ENCODE results near the gene UVRAG.
"Not testable (repeated sequence)": the region's sequence is repeated elsewhere in the genome, so short reads cannot be mapped to it uniquely, and the experiment has no call there.

The UVRAG gene

DNA sequence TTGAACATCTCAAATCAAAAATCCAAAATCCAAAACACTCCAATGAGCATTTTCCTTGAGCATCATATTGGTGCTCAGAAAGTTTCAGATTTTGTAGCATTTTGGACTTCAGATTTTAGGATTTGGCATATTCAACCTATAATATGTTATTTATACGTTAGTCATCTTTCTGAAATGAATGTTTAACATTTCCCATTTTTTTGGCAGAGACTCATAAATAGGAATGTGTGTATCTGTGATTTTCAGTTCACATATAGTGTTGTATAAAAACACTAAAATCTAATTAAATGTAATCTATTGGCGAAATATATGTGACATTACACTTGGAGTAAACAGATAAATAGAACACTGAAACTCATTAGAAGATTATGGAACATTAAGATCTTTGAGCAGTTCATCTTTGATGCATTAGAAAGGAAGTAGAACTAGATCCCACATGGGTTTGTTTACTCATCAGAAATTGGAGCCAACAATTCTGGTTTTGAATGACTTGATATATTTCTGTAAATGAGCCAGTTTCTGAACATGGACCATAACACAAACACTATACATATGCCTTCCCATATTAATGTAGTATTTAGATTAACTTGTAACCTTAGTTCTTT, 153.1 kb downstream of the UVRAG start:
- DNase-seq (ENCODE audit: low read depth in 2 of 2) = peak; percentile 12 to 66

DNA sequence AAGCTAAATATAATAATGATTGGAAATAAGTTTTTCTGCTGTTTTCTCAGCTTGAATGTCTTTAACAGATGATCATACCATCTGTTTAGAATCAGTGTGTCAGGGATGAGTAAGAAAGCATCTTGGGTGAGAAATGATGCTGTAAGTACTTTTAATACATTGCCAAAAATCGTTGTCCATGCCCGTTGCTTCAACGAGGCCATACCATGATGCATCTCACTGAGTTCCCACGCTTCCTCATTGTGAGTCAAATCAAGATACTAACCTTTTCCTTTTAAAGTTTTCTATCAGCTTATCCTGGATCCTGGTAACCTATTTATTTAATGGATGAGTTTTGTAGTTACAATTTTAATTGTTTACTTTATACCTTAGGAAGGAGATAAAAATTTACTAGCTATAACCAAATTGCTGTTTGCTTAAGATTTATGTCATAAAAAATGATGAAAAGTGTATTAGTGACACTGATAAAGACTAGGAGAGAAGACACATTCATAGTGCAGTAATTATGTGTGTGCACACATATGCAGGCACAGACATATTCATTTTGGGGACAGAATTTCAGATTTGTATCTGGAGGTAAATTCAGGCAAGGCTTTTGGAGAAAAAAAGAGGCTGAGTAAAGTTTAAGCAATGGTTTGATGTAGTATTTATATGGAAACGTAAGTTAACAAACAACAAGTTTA, 154.8 kb downstream of the UVRAG start:
- DNase-seq (ENCODE audit: low read depth in 2 of 2) = peak; percentile 20 to 95
- H3K4me3 ChIP-seq (replicated peaks in 1 of 2; ENCODE audit: low read depth in 2 of 2, low read length in 2 of 2) = no peak overlapping the region
- TF ChIP-seq, protein P1, sequence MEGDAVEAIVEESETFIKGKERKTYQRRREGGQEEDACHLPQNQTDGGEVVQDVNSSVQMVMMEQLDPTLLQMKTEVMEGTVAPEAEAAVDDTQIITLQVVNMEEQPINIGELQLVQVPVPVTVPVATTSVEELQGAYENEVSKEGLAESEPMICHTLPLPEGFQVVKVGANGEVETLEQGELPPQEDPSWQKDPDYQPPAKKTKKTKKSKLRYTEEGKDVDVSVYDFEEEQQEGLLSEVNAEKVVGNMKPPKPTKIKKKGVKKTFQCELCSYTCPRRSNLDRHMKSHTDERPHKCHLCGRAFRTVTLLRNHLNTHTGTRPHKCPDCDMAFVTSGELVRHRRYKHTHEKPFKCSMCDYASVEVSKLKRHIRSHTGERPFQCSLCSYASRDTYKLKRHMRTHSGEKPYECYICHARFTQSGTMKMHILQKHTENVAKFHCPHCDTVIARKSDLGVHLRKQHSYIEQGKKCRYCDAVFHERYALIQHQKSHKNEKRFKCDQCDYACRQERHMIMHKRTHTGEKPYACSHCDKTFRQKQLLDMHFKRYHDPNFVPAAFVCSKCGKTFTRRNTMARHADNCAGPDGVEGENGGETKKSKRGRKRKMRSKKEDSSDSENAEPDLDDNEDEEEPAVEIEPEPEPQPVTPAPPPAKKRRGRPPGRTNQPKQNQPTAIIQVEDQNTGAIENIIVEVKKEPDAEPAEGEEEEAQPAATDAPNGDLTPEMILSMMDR (IDR thresholded peaks at IDR 0.05; ENCODE audit: low read depth, low read length) = no peak

More for the DNA sequence above, 153.1 kb downstream of the UVRAG start:
- TF ChIP-seq, protein P1 (IDR thresholded peaks at IDR 0.05; ENCODE audit: low read depth, low read length) = no peak
- H3K4me3 ChIP-seq (replicated peaks in 1 of 2; ENCODE audit: low read depth in 2 of 2, low read length in 2 of 2) = no peak overlapping the region

DNA sequence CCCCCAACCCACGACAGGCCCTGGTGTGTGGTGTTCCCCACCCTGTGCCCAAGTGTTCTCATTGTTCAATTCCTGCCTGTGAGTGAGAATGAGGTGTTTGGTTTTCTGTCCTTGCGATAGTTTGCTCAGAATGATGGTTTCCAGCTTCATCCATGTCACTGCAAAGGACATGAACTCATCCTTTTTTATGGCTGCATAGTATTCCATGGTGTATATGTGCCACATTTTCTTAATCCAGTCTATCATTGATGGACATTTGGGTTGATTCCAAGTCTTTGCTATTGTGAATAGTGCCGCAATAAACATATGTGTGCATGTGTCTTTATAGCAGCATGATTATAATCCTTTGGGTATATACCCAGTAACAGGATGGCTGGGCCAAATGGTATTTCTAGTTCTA, 158.7 kb downstream of the UVRAG start:
- DNase-seq (ENCODE audit: low read depth in 2 of 2); H3K4me3 ChIP-seq (replicated peaks in 1 of 2; ENCODE audit: low read depth in 2 of 2, low read length in 2 of 2): not testable (repeated sequence)

DNA sequence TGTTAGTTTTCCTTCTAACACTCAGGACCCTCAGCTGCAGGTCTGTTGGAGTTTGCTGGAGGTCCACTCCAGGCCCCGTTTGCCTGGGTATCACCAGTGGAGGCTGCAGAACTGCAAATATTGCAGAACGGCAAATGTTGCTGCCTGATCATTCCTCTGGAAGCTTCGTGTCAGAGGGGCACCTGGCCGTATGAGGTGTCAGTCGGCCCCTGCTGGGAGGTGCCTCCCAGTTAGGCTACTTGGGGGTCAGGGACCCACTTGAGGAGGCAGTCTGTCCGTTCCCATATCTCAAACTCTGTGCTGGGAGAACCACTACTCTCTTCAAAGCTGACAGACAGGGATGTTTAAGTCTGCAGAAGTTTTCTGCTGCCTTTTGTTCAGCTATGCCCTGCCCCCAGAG, 164.1 kb downstream of the UVRAG start:
- not testable (repeated sequence) for H3K4me3 ChIP-seq (replicated peaks in 1 of 2; ENCODE audit: low read depth in 2 of 2, low read length in 2 of 2); DNase-seq (ENCODE audit: low read depth in 2 of 2)

DNA sequence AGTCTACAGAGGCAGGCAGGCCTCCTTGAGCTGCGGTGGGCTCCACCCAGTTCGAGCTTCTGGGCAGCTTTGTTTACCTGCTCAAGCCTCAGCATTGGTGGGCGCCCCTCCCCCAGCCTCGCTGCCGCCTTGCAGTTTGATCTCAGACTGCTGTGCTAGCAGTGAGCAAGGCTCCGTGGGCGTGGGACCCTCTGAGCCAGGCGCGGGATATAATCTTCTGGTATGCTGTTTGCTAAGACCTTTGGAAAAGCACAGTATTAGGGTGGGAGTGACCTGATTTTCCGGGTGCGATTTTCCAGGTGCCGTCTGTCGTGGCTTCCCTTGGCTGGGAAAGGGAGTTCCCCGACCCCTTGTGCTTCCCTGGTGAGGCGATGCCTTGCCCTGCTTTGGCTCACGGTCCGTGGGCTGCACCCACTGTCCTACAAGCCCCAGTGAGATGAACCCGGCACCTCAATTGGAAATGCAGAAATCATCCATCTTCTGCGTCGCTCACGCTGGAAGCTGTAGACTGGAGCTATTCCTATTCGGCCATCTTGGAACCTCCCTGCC, 164.5 kb downstream of the UVRAG start:
- not testable (repeated sequence) for H3K4me3 ChIP-seq (replicated peaks in 1 of 2; ENCODE audit: low read depth in 2 of 2, low read length in 2 of 2); DNase-seq (ENCODE audit: low read depth in 2 of 2)

DNA sequence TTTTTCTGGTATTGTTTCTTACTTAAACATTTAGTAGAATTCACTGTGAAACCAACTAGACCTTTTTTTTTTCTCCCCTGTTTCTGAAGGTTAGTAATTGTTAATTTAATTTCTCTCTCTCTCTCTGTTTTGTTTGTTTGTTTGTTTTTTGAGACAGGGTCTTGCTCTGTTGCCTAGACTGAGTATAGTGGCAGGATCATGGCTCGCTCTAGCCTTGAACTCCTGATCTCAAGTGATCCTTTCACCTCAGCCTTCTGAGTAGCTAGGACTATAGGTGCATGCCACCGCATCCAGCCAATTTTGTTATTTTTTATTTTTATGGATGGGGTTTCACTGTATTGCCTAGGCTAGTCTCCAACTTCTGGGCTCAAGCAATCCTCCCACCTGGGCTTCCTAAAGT, 165.0 kb downstream of the UVRAG start:
- H3K4me3 ChIP-seq (replicated peaks in 1 of 2; ENCODE audit: low read depth in 2 of 2, low read length in 2 of 2) = no peak overlapping the region
- TF ChIP-seq, protein P1 (IDR thresholded peaks at IDR 0.05; ENCODE audit: low read depth, low read length) = no peak
- no peak for DNase-seq (ENCODE audit: low read depth in 2 of 2)

DNA sequence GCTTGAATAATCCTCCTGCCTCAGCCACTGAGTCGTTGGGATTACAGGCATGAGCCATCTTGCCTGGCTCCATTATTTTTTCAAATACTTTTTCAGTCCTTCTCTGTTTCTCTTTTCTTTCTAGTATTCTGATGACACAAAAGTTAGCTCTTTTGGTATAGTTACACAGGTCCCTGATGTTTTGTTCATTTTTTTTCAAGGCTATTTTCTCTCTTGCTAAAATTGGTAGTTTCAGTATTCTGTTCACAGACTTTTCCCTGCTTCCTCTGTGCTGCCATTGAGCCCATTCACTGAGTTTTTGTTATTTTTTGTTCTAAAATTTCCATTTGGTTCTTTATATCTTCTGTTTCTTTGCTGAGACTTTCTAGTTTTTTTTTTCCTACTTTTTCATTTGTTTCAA, 166.5 kb downstream of the UVRAG start:
- TF ChIP-seq, protein P1 (IDR thresholded peaks at IDR 0.05; ENCODE audit: low read depth, low read length) = no peak

DNA sequence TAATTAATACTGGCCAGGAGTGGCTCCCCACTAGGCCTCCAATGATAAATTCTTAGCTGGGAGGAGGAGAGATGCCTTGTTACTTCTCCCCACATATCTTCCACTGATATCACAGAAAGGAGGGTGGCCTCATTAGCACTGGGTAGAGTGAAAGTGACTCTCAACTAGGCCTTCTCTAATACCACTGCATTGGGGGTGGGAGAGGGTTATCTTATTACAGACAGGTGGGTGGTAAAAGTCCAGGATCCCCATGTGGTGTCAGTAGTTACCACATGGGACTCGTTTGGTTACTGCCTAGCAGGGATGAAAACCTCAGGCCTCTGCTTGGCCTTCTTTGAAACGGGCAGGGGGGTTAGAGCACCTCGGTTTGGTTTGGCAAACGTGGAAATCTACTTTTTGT, 167.3 kb downstream of the UVRAG start:
- no peak for DNase-seq (ENCODE audit: low read depth in 2 of 2)
- TF ChIP-seq, protein P1 (IDR thresholded peaks at IDR 0.05; ENCODE audit: low read depth, low read length) = no peak
- H3K4me3 ChIP-seq (replicated peaks in 1 of 2; ENCODE audit: low read depth in 2 of 2, low read length in 2 of 2) = no peak overlapping the region

More for the DNA sequence above, 166.5 kb downstream of the UVRAG start:
- no peak overlapping the region for H3K4me3 ChIP-seq (replicated peaks in 1 of 2; ENCODE audit: low read depth in 2 of 2, low read length in 2 of 2)
- DNase-seq (ENCODE audit: low read depth in 2 of 2) = no peak

Data from cardiac fibroblast (primary cell).